GM12872 (cell line): Measurements from ENCODE around the gene MEGF11.

Experiments used
- TF ChIP-seq, protein P1 (sequence below): IDR thresholded peaks from 3 replicates; pipeline ENCODE4 v1.5.1; 2011; ENCODE audit warnings: low read depth, mild to moderate bottlenecking, low read length, moderate library complexity; ENCODE audit not compliant: insufficient read depth

Gene MEGF11

GRCh38 chr15:65927545-65927944 lies 326.0 kb downstream of the MEGF11 start:
- TF ChIP-seq, protein P1, sequence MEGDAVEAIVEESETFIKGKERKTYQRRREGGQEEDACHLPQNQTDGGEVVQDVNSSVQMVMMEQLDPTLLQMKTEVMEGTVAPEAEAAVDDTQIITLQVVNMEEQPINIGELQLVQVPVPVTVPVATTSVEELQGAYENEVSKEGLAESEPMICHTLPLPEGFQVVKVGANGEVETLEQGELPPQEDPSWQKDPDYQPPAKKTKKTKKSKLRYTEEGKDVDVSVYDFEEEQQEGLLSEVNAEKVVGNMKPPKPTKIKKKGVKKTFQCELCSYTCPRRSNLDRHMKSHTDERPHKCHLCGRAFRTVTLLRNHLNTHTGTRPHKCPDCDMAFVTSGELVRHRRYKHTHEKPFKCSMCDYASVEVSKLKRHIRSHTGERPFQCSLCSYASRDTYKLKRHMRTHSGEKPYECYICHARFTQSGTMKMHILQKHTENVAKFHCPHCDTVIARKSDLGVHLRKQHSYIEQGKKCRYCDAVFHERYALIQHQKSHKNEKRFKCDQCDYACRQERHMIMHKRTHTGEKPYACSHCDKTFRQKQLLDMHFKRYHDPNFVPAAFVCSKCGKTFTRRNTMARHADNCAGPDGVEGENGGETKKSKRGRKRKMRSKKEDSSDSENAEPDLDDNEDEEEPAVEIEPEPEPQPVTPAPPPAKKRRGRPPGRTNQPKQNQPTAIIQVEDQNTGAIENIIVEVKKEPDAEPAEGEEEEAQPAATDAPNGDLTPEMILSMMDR: no peak

DNA sequence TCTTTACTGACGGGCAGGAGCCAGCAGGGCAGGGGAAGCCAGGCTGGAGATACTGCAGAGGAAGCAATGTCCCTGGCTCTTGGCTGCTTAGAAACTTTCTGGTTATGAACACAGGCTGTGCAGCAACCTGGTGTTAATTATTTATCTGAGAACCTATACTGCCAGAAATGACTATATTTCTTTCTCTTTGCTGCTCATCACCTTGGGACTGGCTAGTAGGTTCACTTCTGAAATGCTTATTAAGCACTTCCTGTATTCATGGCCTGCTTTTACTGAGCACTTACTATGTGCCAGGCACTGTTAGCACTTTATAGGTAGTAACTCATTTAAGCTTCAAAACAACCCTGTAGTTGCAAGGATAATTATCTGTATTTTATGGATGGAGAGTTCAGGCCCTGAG lies 326.7 kb downstream of the MEGF11 start:
- TF ChIP-seq, protein P1: no peak

DNA sequence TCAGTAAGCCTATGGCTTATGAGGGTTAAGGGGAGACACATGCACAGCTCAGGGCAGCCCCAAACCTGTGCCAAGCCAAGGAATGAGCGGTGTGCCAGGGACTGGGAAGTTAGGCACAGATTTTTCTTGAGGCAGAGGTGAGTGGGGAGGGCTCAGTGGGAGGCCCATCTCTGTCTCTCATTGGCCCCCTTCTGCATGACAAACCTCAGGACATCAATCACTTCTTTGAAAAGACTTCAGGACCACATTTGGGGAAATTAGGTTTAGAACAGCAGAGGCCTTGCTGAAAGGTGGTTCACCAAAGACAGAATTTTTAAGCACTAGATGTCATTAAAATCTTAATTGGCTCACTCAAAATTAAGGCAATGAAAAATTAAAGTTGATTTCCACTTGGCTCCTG lies 327.1 kb downstream of the MEGF11 start:
- TF ChIP-seq, protein P1: no peak

- TF ChIP-seq, protein P1: no peak
These were observed 328.2 kb downstream of the MEGF11 start for GRCh38 chr15:65925338-65925737.

GRCh38 chr15:65924004-65924403 lies 329.5 kb downstream of the MEGF11 start:
- TF ChIP-seq, protein P1: no peak

DNA sequence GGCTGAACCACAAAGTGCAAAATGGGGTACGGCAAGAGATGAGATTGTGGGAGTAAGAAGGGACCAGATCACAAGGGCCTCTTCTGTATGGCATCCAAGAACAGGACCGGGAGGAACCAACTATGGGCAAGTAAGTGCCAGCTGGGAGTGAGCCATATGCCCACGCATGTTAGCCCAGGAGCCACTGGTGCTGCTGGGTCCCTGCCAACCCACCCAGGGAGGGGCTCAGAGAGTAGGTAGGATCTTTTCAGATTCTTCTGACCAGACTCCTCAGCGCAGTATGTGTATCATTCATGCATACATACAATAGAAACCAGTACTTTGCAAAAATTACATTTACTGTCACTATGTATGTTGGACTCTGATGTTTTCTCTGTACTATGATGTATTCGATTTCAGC lies 330.3 kb downstream of the MEGF11 start:
- TF ChIP-seq, protein P1: no peak

DNA sequence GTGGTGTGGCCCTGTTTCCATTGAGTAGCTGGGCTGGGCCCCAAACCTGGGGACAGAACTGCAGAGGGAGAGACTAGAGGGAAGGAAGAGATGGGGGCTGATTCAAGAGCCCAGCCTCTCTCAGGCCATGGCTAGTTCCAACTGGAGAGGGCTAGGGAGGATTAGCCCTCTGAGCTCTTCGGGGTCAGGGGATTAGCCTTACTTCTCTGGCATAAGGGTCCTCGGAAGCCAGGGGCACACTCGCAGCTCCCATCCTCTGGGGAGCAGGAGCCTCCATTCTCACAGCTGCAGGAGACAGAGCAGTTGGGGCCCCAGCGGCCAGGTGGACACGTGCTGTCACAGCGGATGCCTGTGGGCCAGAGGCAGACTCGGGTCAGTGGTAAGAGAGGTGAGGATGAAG lies 330.9 kb downstream of the MEGF11 start:
- TF ChIP-seq, protein P1: no peak

DNA sequence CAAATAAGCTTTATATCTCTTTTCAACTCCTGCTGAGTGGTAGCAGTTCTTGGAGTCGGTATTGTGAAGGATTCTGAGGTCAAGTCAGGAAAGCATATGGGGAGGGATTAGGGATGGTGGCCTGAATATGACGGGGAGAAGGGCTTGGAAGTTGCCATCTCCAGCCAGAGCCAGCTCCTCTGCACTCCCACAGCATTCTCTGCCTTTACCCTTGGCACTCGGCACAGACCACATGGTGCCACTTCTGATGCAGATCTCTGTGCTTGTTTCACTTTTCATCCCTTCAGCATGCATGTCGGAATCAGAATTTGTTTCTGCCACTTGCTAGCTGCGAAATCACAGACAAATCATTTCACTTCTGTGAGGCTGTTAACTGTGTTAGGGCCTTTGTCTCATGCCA lies 331.8 kb downstream of the MEGF11 start:
- TF ChIP-seq, protein P1: no peak
